CD14-positive monocyte (primary cell): ENCODE data around the gene IL27RA. TPM values are rescaled to one million over a fixed set of nuclear protein-coding genes. Genes with fewer than 3 reads are reported as not detected.

Experiments used
- DNase-seq, 3 donors: peaks; one replicate each; pipeline ENCODE4 v3.0.0-alpha.2; 2011 to 2022
- H2AFZ ChIP-seq: 2 replicates; pipeline ENCODE4 v1.6.0; 2012; ENCODE audit warnings: mild to moderate bottlenecking, low read depth, low read length, inconsistent platforms; ENCODE audit not compliant: insufficient read depth, poor library complexity, severe bottlenecking
- H3K27ac ChIP-seq, 2 donors: 1 replicate in 1 of 2; 2 replicates in 1 of 2; pipeline ENCODE4 v1.5.1; 2012 to 2013; ENCODE audit warnings: low read length in 2 of 2, control low read depth in 1 of 2, inconsistent platforms in 1 of 2, low read depth in 1 of 2, mild to moderate bottlenecking in 1 of 2
- H3K27me3 ChIP-seq, 2 donors: one replicate each; pipeline versions ENCODE4 v1.6.0 to v1.6.1; 2011 to 2013; ENCODE audit warnings: low read length in 2 of 2; ENCODE audit not compliant: control insufficient read depth in 2 of 2, insufficient read depth in 2 of 2
- H3K36me3 ChIP-seq, 2 donors: replicated peaks in 1 of 2; 1 replicate in 1 of 2; 2 replicates in 1 of 2; pipeline versions ENCODE4 v1.5.1 to v1.6.1; 2012 to 2013; ENCODE audit warnings: low read length in 2 of 2, control low read depth in 1 of 2, inconsistent platforms in 1 of 2, mild to moderate bottlenecking in 1 of 2; ENCODE audit not compliant: insufficient read depth in 2 of 2, control insufficient read depth in 1 of 2
- H3K4me1 ChIP-seq, 2 donors: 1 replicate in 1 of 2; 2 replicates in 1 of 2; pipeline versions ENCODE4 v1.5.1 to v1.6.1; 2012 to 2013; ENCODE audit warnings: low read length in 2 of 2, control low read depth in 1 of 2, inconsistent platforms in 1 of 2, mild to moderate bottlenecking in 1 of 2, moderate library complexity in 1 of 2; ENCODE audit not compliant: insufficient read depth in 2 of 2, control insufficient read depth in 1 of 2
- H3K4me2 ChIP-seq: replicated peaks from 2 replicates; pipeline ENCODE3; 2012; ENCODE audit warnings: low read length, moderate library complexity, mild to moderate bottlenecking; ENCODE audit not compliant: poor library complexity, severe bottlenecking; ENCODE audit errors: extremely low read depth
- H3K4me3 ChIP-seq, 3 experiments: fragments of 200-600 bp in 1 of 3; sonication (generic) in 1 of 3; replicated peaks in 1 of 3; 1 replicate in 2 of 3; 2 replicates in 1 of 3; pipeline ENCODE4 v1.5.1; 2011 to 2013; ENCODE audit warnings: low read length in 3 of 3, mild to moderate bottlenecking in 3 of 3, control low read depth in 2 of 3, low read depth in 2 of 3, inconsistent platforms in 1 of 3, moderate library complexity in 1 of 3
- H3K79me2 ChIP-seq: 2 replicates; pipeline ENCODE4 v1.6.0; 2012; ENCODE audit warnings: mild to moderate bottlenecking, control low read depth, inconsistent platforms, low read length, moderate library complexity; ENCODE audit not compliant: insufficient read depth
- H3K9ac ChIP-seq: 2 replicates; pipeline ENCODE4 v1.6.0; 2017; ENCODE audit warnings: low read length, mild to moderate bottlenecking; ENCODE audit not compliant: insufficient read depth, poor library complexity, severe bottlenecking
- H3K9me3 ChIP-seq, 2 donors: replicated peaks in 1 of 2; 1 replicate in 1 of 2; 2 replicates in 1 of 2; pipeline versions ENCODE4 v1.5.1 to v1.6.1; 2012 to 2013; ENCODE audit warnings: low read length in 2 of 2, control low read depth in 1 of 2; ENCODE audit not compliant: control insufficient read depth in 1 of 2, insufficient read depth in 1 of 2
- H4K20me1 ChIP-seq: 2 replicates; pipeline ENCODE4 v1.6.0; 2012; ENCODE audit warnings: mild to moderate bottlenecking, low read length, control low read depth, moderate library complexity; ENCODE audit not compliant: insufficient read depth
- H3K27ac Mint-ChIP-seq, 7 donors: one replicate each; pipeline ENCODE4 v1.8.0; 2020; ENCODE audit warnings: mild to moderate bottlenecking in 7 of 7, mixed read lengths in 7 of 7, moderate library complexity in 6 of 7, inconsistent platforms in 2 of 7
- H3K27me3 Mint-ChIP-seq, 3 donors: one replicate each; pipeline ENCODE4 v1.8.0; 2021 to 2022; ENCODE audit warnings: low read depth in 3 of 3, mild to moderate bottlenecking in 3 of 3, mixed read lengths in 3 of 3, moderate library complexity in 3 of 3, inconsistent platforms in 1 of 3
- H3K36me3 Mint-ChIP-seq, 2 donors: one replicate each; pipeline ENCODE4 v1.8.0; 2020; ENCODE audit warnings: mixed read lengths in 2 of 2, inconsistent platforms in 1 of 2, mild to moderate bottlenecking in 1 of 2
- H3K4me1 Mint-ChIP-seq: one replicate; pipeline ENCODE4 v1.8.0; 2020; ENCODE audit warnings: mild to moderate bottlenecking, mixed read lengths
- H3K4me3 Mint-ChIP-seq, 2 donors: one replicate each; pipeline ENCODE4 v1.8.0; 2020; ENCODE audit warnings: mild to moderate bottlenecking in 2 of 2, mixed read lengths in 2 of 2, moderate library complexity in 1 of 2
- H3K9me3 Mint-ChIP-seq, 7 donors: one replicate each; pipeline ENCODE4 v1.8.0; 2020 to 2022; ENCODE audit warnings: mixed read lengths in 7 of 7, mild to moderate bottlenecking in 6 of 7, moderate library complexity in 6 of 7, inconsistent platforms in 2 of 7
- CTCF ChIP-seq: fragments of 200-600 bp; IDR thresholded peaks from one replicate; pipeline ENCODE4 v1.8.0; 2022; ENCODE audit warnings: antibody characterized with exemption, mild to moderate bottlenecking
- WGBS: methylation state at CpG from one replicate; pipeline ENCODE4 v1.1.5; 2013; ENCODE audit warnings: missing lambda C conversion rate; ENCODE audit not compliant: insufficient coverage; 5-methylcytosine and 5-hydroxymethylcytosine counted together
- intact Hi-C, 2 donors: fragments of 100-400 bp; cut with micrococcal nuclease; formaldehyde crosslinking; loops; one replicate each; pipeline versions ENCODE4 v1.15.0 to v1.15.1; 2023
- polyA minus RNA-seq: library from RNA; depleted of rRNA, polyadenylated mRNA; stranded (reverse); fragments of >200 nt; gene quantifications from 2 replicates; pipeline ENCODE4 v1.2.3, GENCODE V29; 2012
- polyA plus RNA-seq, 3 donors: library from polyadenylated mRNA; depleted of rRNA in 1 of 3; unstranded in 2 of 3; stranded (reverse) in 1 of 3; fragments of 300-500 nt in 2 of 3; fragments of >200 nt in 1 of 3; fragmentation: Illumina TruSeq in 2 of 3; gene quantifications; 1 replicate in 2 of 3; 2 replicates in 1 of 3; pipeline ENCODE4 v1.2.3, GENCODE V29; 2012 to 2021
- total RNA-seq, 12 experiments: library from RNA in 1 of 12; stranded (reverse) in 1 of 12; fragments of 120-200 nt in 1 of 12; gene quantifications; one replicate each; pipeline ENCODE4 v1.2.4 and lab custom pipeline; 2013 to 2026; ENCODE audit warnings: mixed read lengths in 6 of 12, inconsistent platforms in 1 of 12

IL27RA gene
- total RNA-seq (2013) = 80.6 TPM
- polyA plus RNA-seq (10 to 100 TPM; 40.4 to 61.5 (median 54.9) TPM), polyA minus RNA-seq (41.8 and 51.5 TPM in 2 replicates), total RNA-seq (lab: John Stamatoyannopoulos, UW) (3.9 to 55.2 (median 35.3) reads per million in 11 experiments)

GRCh38 chr19:14031719-14032480 is at the start of gene IL27RA:
IL27RA (plus strand) TSS chr19:14031762; CDS start chr19:14031873, 111 bp downstream.
- H3K27ac ChIP-seq = peak within 1 kb of the TSS; percentile 90 to 94
- H3K9me3 ChIP-seq = no peaks in the 10 kb centered on the region
- peaks cover 23 to 25% of the 10 kb centered on the region in 2 donors for H3K4me1 ChIP-seq
- H3K27ac Mint-ChIP-seq = peak within 1 kb of the TSS; percentile 86 to 96 (median 91)
- peaks cover 37% of the 10 kb centered on the region for H3K79me2 ChIP-seq
- H3K9me3 Mint-ChIP-seq = peaks cover 0 to 2% (median 0%) of the 10 kb centered on the region in 7 donors
- H4K20me1 ChIP-seq = no peaks in the 10 kb centered on the region
- peak within 1 kb of the TSS; percentile 54 to 98 (median 96) for H3K4me3 ChIP-seq
- H3K27me3 Mint-ChIP-seq = peaks cover 0 to 3% (median 2%) of the 10 kb centered on the region in 3 donors
- H3K4me2 ChIP-seq = peak within 1 kb of the TSS; percentile 87
- no peaks in the 10 kb centered on the region for H3K27me3 ChIP-seq
- peaks cover 13 to 23% of the 10 kb centered on the region in 2 donors for H3K36me3 Mint-ChIP-seq
- H3K36me3 ChIP-seq = peaks cover 9 to 11% of the 10 kb centered on the region in 2 donors
- peak within 1 kb of the TSS; percentile 90 for H2AFZ ChIP-seq
- peaks cover 28% of the 10 kb centered on the region for H3K4me1 Mint-ChIP-seq
- peak within 1 kb of the TSS; percentile 95 for H3K9ac ChIP-seq
- peak; percentile 89 for TF ChIP-seq CTCF
- intact Hi-C loops = loop anchor here (5.0 kb wide), 2 partner anchors 35 to 45 kb away; no protein-coding TSS in a partner anchor
- DNase-seq = peak; percentile 48 to 62 (median 59)
- H3K4me3 Mint-ChIP-seq = peak within 1 kb of the TSS; percentile 91 to 95
- under 1% methylated on average over 45 of the region's 63 CpGs for WGBS

- no peaks in the 10 kb centered on the region for H3K9me3 ChIP-seq
- WGBS = 89% methylated on average over 16 of the region's 17 CpGs
- no peak overlapping the region for H3K9ac ChIP-seq
- H3K4me3 ChIP-seq = no peak overlapping the region
- H3K9me3 Mint-ChIP-seq = no peaks in the 10 kb centered on the region
- H3K27ac ChIP-seq = no peak overlapping the region
- H3K27me3 ChIP-seq = no peaks in the 10 kb centered on the region
- intact Hi-C loops = no loop called here
- no peak overlapping the region for H2AFZ ChIP-seq
- H3K27ac Mint-ChIP-seq = peak overlapping the region in 2 of 7 donors; percentile 33 to 46
- no peaks in the 10 kb centered on the region for H4K20me1 ChIP-seq
- no peak overlapping the region for H3K4me2 ChIP-seq
- H3K4me1 Mint-ChIP-seq = peaks cover 57% of the 10 kb centered on the region
- H3K36me3 ChIP-seq = peaks cover 3 to 25% of the 10 kb centered on the region in 2 donors
- no peak overlapping the region for H3K4me3 Mint-ChIP-seq
- no peak for DNase-seq
- H3K79me2 ChIP-seq = peaks cover 4% of the 10 kb centered on the region
- H3K4me1 ChIP-seq = peaks cover 55 to 73% of the 10 kb centered on the region in 2 donors
- no peak for TF ChIP-seq CTCF
- peaks cover 0 to 3% (median 1%) of the 10 kb centered on the region in 3 donors for H3K27me3 Mint-ChIP-seq
- H3K36me3 Mint-ChIP-seq = peaks cover 21 to 34% of the 10 kb centered on the region in 2 donors
Measured at GRCh38 chr19:13981988-13982501, 49.5 kb upstream of the IL27RA start.
